ENCODE results near the gene SHMT2. TPM values are rescaled to one million over a fixed set of nuclear protein-coding genes. Genes with fewer than 3 reads are reported as not detected.
"Not testable (repeated sequence)": the region's sequence is repeated elsewhere in the genome, so short reads cannot be mapped to it uniquely, and the experiment has no call there.

Gene SHMT2
- total RNA-seq, 1 donor from 2014 or later = 90.2 TPM

DNA sequence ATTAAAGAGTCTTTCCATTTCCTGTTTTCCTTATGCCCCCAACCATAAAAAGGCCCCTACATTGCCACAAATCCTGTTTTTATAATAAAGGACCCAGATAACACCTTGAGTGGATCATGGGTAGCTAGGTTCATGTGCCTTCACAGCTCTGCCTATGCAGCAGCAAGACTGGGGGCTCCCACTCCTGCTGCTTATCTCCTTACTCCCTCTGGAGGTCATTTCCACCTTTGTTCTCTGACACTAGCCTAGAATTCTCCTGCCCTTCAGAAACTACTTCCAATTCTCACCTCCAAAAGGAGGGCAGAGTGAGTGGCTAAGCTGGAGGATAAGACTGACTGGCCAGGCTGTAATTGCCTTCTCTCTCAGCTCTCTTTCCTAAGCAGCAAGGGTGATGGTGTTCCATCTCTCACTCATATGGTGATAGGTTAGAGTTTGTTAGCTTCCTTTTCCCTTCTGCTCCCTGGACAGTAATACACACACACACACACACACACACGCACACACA lies 41.5 kb downstream of the SHMT2 start:
- no peak overlapping the region for H2AFZ ChIP-seq (replicated peaks)
- no peak overlapping the region for H3K4me3 Mint-ChIP-seq

GRCh38 chr12:57272337-57273151 lies 43.0 kb downstream of the SHMT2 start:
- H3K4me1 ChIP-seq = no peaks in the 10 kb centered on the region
- Mint-ChIP-seq H3K4me3 (no peak overlapping the region), H3K36me3 (peaks cover 36% of the 10 kb centered on the region), H3K9me3 (no peaks in the 10 kb centered on the region), H3K27ac (peak overlapping the region; percentile 69), H3K4me1 (peaks cover 3% of the 10 kb centered on the region), H3K27me3 (ENCODE audit: insufficient read depth, low read depth) (peaks cover 2% of the 10 kb centered on the region)
- no peak overlapping the region for H3K4me3 ChIP-seq
- no peaks in the 10 kb centered on the region for H4K20me1 ChIP-seq (ENCODE audit: low read depth)
- no peaks in the 10 kb centered on the region for H3K9me3 ChIP-seq (ENCODE audit: low read depth)
- H3K9ac ChIP-seq = no peak overlapping the region
- no peak for TF ChIP-seq EZH2phosphoT487 (IDR thresholded peaks at IDR 0.05)
- TF ChIP-seq EZH2 (IDR thresholded peaks at IDR 0.05) = no peak
- TF ChIP-seq CTCF (IDR thresholded peaks at IDR 0.05) = no peak
- H2AFZ ChIP-seq (replicated peaks) = no peak overlapping the region
- no peak for DNase-seq (ENCODE audit: low spot score)
- no peak overlapping the region for H3K4me2 ChIP-seq
- H3F3A ChIP-seq (ENCODE audit: low read depth) = peaks cover 4% of the 10 kb centered on the region
- no peak overlapping the region for H3K27ac ChIP-seq
- H3K79me2 ChIP-seq (ENCODE audit: low read depth) = no peaks in the 10 kb centered on the region
- no peaks in the 10 kb centered on the region for H3K27me3 ChIP-seq
- H3K36me3 ChIP-seq = no peaks in the 10 kb centered on the region

More for the DNA sequence above, 41.5 kb downstream of the SHMT2 start:
- no peaks in the 10 kb centered on the region for H3F3A ChIP-seq (ENCODE audit: low read depth)
- no peak overlapping the region for H3K27ac Mint-ChIP-seq
- H3K4me2 ChIP-seq = no peak overlapping the region
- no peak overlapping the region for H3K9ac ChIP-seq
- H3K9me3 Mint-ChIP-seq = no peaks in the 10 kb centered on the region
- no peak for DNase-seq (ENCODE audit: low spot score)
- H3K27ac ChIP-seq = no peak overlapping the region
- no peak overlapping the region for H3K4me3 ChIP-seq
- H4K20me1 ChIP-seq (ENCODE audit: low read depth) = no peaks in the 10 kb centered on the region
- H3K9me3 ChIP-seq (ENCODE audit: low read depth) = no peaks in the 10 kb centered on the region
- H3K4me1 Mint-ChIP-seq = peaks cover 3% of the 10 kb centered on the region
- no peaks in the 10 kb centered on the region for H3K79me2 ChIP-seq (ENCODE audit: low read depth)
- no peaks in the 10 kb centered on the region for H3K4me1 ChIP-seq
- peaks cover 2% of the 10 kb centered on the region for H3K27me3 Mint-ChIP-seq (ENCODE audit: insufficient read depth, low read depth)
- no peaks in the 10 kb centered on the region for H3K36me3 ChIP-seq
- TF ChIP-seq EZH2phosphoT487 (IDR thresholded peaks at IDR 0.05) = no peak
- TF ChIP-seq CTCF (IDR thresholded peaks at IDR 0.05) = no peak
- TF ChIP-seq EZH2 (IDR thresholded peaks at IDR 0.05) = no peak
- H3K27me3 ChIP-seq = no peaks in the 10 kb centered on the region
- peaks cover 35% of the 10 kb centered on the region for H3K36me3 Mint-ChIP-seq

GRCh38 chr12:57273516-57273915 lies 44.0 kb downstream of the SHMT2 start:
- no peak for DNase-seq (ENCODE audit: low spot score)
- Histone ChIP-seq H3K36me3 (no peaks in the 10 kb centered on the region), H3K4me2 (no peak overlapping the region), H4K20me1 (ENCODE audit: low read depth) (no peaks in the 10 kb centered on the region), H2AFZ (replicated peaks) (no peak overlapping the region), H3K9me3 (ENCODE audit: low read depth) (no peaks in the 10 kb centered on the region), H3K4me3 (no peak overlapping the region), H3K79me2 (ENCODE audit: low read depth) (no peaks in the 10 kb centered on the region), H3K9ac (no peak overlapping the region), H3F3A (ENCODE audit: low read depth) (peaks cover 4% of the 10 kb centered on the region), H3K27me3 (no peaks in the 10 kb centered on the region), H3K27ac (no peak overlapping the region), H3K4me1 (no peaks in the 10 kb centered on the region)
- TF ChIP-seq EZH2 (IDR thresholded peaks at IDR 0.05) (no peak), CTCF (IDR thresholded peaks at IDR 0.05) (no peak), EZH2phosphoT487 (IDR thresholded peaks at IDR 0.05) (no peak)
- Mint-ChIP-seq H3K4me3 (no peak overlapping the region), H3K27ac (no peak overlapping the region), H3K4me1 (peaks cover 3% of the 10 kb centered on the region), H3K27me3 (ENCODE audit: insufficient read depth, low read depth) (no peaks in the 10 kb centered on the region), H3K9me3 (no peaks in the 10 kb centered on the region), H3K36me3 (peaks cover 31% of the 10 kb centered on the region)

DNA sequence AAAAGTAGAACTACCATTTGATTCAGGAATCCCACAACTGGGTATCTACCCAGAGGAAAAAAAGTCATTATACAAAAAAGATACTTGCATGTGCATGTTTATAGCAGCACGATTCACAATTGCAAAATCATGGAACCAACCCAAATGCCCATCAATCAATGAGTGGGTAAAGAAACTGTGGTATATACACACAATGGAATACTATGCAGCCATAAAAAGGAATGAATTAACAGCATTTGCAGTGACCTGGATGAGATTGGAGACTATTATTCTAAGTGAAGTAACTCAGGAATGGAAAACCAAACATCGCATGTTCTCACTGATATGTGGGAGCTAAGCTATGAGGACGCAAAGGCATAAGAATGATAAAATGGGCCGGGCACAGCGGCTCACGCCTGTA lies 46.7 kb downstream of the SHMT2 start:
- not testable (repeated sequence) for H3K79me2 ChIP-seq (ENCODE audit: low read depth); H2AFZ ChIP-seq (replicated peaks); H3K27ac ChIP-seq; H3K27me3 Mint-ChIP-seq (ENCODE audit: insufficient read depth, low read depth); H3F3A ChIP-seq (ENCODE audit: low read depth); H3K4me2 ChIP-seq; H3K27me3 ChIP-seq; DNase-seq (ENCODE audit: low spot score); H3K9me3 Mint-ChIP-seq; H3K4me1 ChIP-seq; H3K4me3 ChIP-seq; H3K4me3 Mint-ChIP-seq; H3K9me3 ChIP-seq (ENCODE audit: low read depth); H3K27ac Mint-ChIP-seq; H3K36me3 ChIP-seq; H3K9ac ChIP-seq; H4K20me1 ChIP-seq (ENCODE audit: low read depth)
- Mint-ChIP-seq H3K36me3 (peaks cover 34% of the 10 kb centered on the region), H3K4me1 (peaks cover 17% of the 10 kb centered on the region)
